Measurements from ENCODE around the gene PLEKHG5. TPM values are rescaled to one million over a fixed set of nuclear protein-coding genes. Genes with fewer than 3 reads are reported as not detected.
"Not testable (repeated sequence)": the region's sequence is repeated elsewhere in the genome, so short reads cannot be mapped to it uniquely, and the experiment has no call there.

The PLEKHG5 gene
- total RNA-seq, 2 donors from 2014 or later, result 2.8 to 3.9 TPM

GRCh38 chr1:6502000-6502891 lies 10.8 kb upstream of the PLEKHG5 start:
- no peaks in the 10 kb centered on the region for H3K36me3 Mint-ChIP-seq
- DNase-seq (ENCODE audit: low spot score in 2 of 2) (no peak), ATAC-seq (no peak)
- H3K9me3 Mint-ChIP-seq, result no peaks in the 10 kb centered on the region
- H3K27ac Mint-ChIP-seq, result no peak overlapping the region

- Mint-ChIP-seq H3K36me3 (no peaks in the 10 kb centered on the region), H3K9me3 (no peaks in the 10 kb centered on the region), H3K27ac (no peak overlapping the region)
- ATAC-seq (no peak), DNase-seq (ENCODE audit: low spot score in 2 of 2) (no peak)
Observed at GRCh38 chr1:6501279-6501813, 9.9 kb upstream of the PLEKHG5 start.

GRCh38 chr1:6500544-6501278 lies 9.2 kb upstream of the PLEKHG5 start:
- no peak for ATAC-seq

GRCh38 chr1:6499296-6499695 lies 7.8 kb upstream of the PLEKHG5 start:
- no peak for ATAC-seq
- no peak for DNase-seq (ENCODE audit: low spot score in 2 of 2)
- Mint-ChIP-seq H3K36me3 (no peaks in the 10 kb centered on the region), H3K9me3 (no peaks in the 10 kb centered on the region), H3K27ac (no peak overlapping the region)

More at GRCh38 chr1:6500544-6501278, 9.2 kb upstream of the PLEKHG5 start:
- no peaks in the 10 kb centered on the region for H3K9me3 Mint-ChIP-seq
- DNase-seq (ENCODE audit: low spot score in 2 of 2), result no peak
- H3K27ac Mint-ChIP-seq, result no peak overlapping the region
- no peaks in the 10 kb centered on the region for H3K36me3 Mint-ChIP-seq

DNA sequence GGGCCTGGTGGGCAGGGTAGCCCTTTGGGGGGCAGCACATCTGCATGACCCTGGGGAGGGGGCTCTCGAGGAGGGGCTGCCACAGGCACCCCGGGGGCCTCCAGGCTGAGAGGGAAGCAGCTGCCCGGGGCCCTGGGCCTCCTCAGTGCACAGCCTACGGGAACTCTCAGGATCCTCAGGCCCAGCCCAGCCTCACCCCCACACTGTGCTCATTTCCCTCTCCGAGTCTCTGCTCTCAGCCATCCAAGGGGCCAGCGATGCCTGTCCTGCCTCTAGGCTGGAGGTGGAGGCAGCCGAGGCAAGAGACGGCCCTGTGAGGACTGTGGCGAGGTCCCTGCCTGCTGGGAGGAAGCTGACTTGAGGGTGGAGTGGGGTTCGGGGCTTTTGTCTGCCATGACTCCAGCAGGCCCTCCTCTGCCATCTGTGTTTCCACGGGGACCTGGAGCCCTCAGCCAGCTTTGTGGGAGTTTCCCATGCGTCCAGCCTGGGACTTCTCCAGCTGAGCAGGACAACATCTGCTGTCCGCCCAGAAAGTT lies 7.2 kb upstream of the PLEKHG5 start:
- DNase-seq (ENCODE audit: low spot score in 2 of 2) (no peak), ATAC-seq (no peak)
- Mint-ChIP-seq H3K9me3 (no peaks in the 10 kb centered on the region), H3K36me3 (no peaks in the 10 kb centered on the region), H3K27ac (no peak overlapping the region)

- Mint-ChIP-seq H3K9me3 (no peaks in the 10 kb centered on the region), H3K36me3 (no peaks in the 10 kb centered on the region), H3K27ac (no peak overlapping the region)
- DNase-seq (ENCODE audit: low spot score in 2 of 2), result no peak
- ATAC-seq, result no peak
Observed at GRCh38 chr1:6497867-6498575, 6.6 kb upstream of the PLEKHG5 start.

GRCh38 chr1:6497215-6497866 lies 5.9 kb upstream of the PLEKHG5 start:
- H3K36me3 Mint-ChIP-seq, result no peaks in the 10 kb centered on the region
- DNase-seq (ENCODE audit: low spot score in 2 of 2), result peak in 1 of 2 donors; percentile 44
- H3K9me3 Mint-ChIP-seq, result no peaks in the 10 kb centered on the region
- H3K27ac Mint-ChIP-seq, result no peak overlapping the region
- ATAC-seq, result peak; percentile 47 to 79

DNA sequence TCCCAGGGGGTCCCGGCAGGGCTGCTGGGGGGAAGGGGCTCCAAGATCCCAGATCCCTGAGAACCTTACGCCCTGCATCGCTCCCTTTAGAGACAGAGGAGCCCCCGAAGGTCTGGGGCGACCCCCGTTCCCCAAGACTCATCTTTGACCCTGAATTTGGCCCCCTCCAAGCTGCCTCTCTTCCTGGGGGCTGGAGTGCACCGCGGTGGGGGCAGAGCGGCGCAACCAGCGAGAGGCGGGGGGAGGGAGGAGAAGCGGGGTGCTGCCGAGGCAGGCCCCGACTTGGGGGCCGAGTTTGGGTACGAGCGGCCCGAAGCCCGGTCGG lies 5.4 kb upstream of the PLEKHG5 start:
- ATAC-seq (no peak), DNase-seq (ENCODE audit: low spot score in 2 of 2) (no peak)
- H3K36me3 Mint-ChIP-seq, result no peaks in the 10 kb centered on the region
- no peaks in the 10 kb centered on the region for H3K9me3 Mint-ChIP-seq
- H3K27ac Mint-ChIP-seq, result no peak overlapping the region

GRCh38 chr1:6496365-6496721 lies 4.9 kb upstream of the PLEKHG5 start:
- no peak for DNase-seq (ENCODE audit: low spot score in 2 of 2)

DNA sequence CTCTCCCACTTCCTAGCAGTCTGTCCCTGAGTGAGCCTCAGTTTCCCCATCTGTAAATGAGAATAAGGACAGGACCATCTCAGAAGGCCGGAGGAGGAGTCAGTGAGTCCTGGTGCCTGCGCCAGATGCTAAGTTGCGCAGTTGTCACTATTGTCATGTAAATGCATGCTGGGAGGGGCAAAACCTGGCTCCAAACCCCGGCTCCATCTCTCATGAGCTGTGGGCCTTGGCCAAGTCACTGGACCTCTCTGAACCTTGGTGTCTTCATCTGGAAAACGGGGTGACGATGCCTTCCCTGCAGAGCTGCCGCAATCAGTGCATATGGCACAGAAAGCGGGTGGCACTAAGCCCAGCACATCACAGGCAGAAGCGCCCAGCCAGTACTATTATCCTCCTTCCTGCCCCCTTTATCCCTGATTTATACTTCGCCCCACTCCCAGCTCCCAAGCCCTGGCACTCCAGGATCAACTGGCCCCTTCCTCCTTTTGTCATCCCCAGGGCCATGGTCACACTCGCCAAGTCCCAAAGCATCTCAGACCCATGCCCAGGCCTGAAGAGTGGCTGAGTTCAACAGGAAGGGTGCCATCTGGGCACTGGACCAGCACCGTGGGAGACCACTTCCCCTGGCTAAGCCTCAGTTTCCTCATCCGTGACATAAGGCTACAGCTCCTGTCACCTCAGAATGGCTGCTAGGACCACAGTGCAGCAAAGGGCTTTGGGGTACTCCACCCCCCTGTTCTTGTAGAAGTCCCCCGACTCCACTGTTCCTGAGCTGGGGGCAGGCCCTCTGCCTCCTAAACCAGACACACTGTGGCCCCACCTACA lies 4.3 kb upstream of the PLEKHG5 start:
- DNase-seq (ENCODE audit: low spot score in 2 of 2) (no peak), ATAC-seq (no peak)
- H3K27ac Mint-ChIP-seq, result no peak overlapping the region
- no peaks in the 10 kb centered on the region for H3K36me3 Mint-ChIP-seq
- H3K9me3 Mint-ChIP-seq, result no peaks in the 10 kb centered on the region

More at GRCh38 chr1:6496365-6496721, 4.9 kb upstream of the PLEKHG5 start:
- no peaks in the 10 kb centered on the region for H3K9me3 Mint-ChIP-seq
- no peak overlapping the region for H3K27ac Mint-ChIP-seq
- no peak for ATAC-seq
- no peaks in the 10 kb centered on the region for H3K36me3 Mint-ChIP-seq

- H3K9me3 Mint-ChIP-seq, result no peaks in the 10 kb centered on the region
- H3K36me3 Mint-ChIP-seq, result no peaks in the 10 kb centered on the region
- DNase-seq (ENCODE audit: low spot score in 2 of 2) (no peak), ATAC-seq (no peak)
- peak overlapping the region in 1 of 2 donors; percentile 14 for H3K27ac Mint-ChIP-seq
Observed at GRCh38 chr1:6495041-6495441, 3.6 kb upstream of the PLEKHG5 start.

DNA sequence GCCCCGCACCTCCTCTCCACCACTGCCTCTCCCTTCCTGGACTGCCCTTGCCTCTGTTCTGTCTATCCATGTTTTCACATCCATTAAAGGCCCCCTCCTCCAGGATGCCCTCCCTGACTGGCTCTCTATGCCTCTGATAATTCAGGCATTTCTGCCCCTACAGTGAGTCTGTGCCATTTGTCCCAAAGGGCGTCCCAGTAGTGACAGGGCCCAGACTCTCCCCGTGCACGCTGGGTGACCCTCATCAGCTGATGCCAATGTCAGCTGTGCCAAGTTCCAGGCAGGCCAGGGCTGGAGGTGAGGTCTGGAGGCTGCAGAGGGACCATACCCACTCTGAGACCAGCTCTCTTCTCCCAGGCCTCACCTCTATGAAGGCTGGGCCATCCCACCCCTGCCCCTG lies 3.2 kb upstream of the PLEKHG5 start:
- ATAC-seq (no peak), DNase-seq (ENCODE audit: low spot score in 2 of 2) (no peak)
- Mint-ChIP-seq H3K27ac (peak overlapping the region in 1 of 2 donors; percentile 14), H3K9me3 (no peaks in the 10 kb centered on the region), H3K36me3 (no peaks in the 10 kb centered on the region)

DNA sequence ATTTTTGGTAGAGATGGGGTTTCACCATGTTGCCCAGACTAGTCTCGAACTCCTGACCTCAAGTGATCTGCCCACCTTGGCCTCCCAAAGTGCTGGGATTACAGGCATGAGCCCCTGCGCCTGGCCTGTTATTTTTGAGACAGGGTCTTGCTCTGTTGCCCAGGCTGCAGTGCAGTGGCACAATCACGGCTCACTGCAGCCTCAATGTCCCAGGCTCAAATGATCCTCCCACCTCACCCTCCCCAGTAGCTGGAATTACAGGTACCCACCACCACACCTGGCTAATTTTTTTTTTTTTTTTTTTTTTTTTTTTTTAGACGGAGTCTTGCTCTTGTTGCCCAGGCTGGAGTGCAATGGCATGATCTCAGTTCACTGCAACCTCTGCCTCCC lies 2.4 kb upstream of the PLEKHG5 start:
- H3K36me3 Mint-ChIP-seq; H3K9me3 Mint-ChIP-seq; ATAC-seq; H3K27ac Mint-ChIP-seq; DNase-seq (ENCODE audit: low spot score in 2 of 2): not testable (repeated sequence)

- Mint-ChIP-seq H3K36me3 (no peaks in the 10 kb centered on the region), H3K9me3 (no peaks in the 10 kb centered on the region), H3K27ac (peak overlapping the region in 1 of 2 donors; percentile 63)
- no peak for ATAC-seq
- DNase-seq (ENCODE audit: low spot score in 2 of 2), result no peak
Observed at GRCh38 chr1:6491966-6492365, 499 bp upstream of the PLEKHG5 start.

- Mint-ChIP-seq H3K36me3 (no peaks in the 10 kb centered on the region), H3K9me3 (no peaks in the 10 kb centered on the region), H3K27ac (peak overlapping the region; percentile 63 to 93)
- DNase-seq (ENCODE audit: low spot score in 2 of 2) (no peak), ATAC-seq (no peak)
Observed at GRCh38 chr1:6491081-6491449, 402 bp downstream of the PLEKHG5 start.
